ENCODE results near the gene TMEM51.

The TMEM51 gene

DNA sequence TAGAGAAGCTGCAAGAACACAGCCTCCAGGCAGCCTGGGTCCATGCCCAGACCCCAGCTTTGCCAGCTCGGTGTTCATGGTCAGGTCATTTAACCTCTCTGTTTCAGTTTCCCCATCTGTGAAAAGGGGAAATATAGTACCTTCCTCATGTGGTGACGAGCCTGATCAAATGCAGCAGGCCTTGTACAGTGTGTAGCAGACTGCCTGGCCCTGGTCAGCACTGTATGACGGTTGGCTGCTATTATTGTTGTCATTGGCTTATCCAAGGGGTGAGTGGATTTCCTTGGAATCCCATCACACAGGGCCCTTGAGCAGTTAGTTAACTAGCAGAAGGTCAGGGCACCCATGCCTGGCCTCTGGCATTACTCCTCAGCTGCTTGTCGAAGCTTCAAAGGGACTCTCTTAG is 6.6 kb upstream of the TMEM51 start:
- Histone ChIP-seq H3K4me3 (replicated peaks; ENCODE audit: insufficient read depth, low read length) (no peak overlapping the region), H3K27me3 (ENCODE audit: insufficient read depth, poor library complexity, severe bottlenecking) (peaks cover 8% of the 10 kb centered on the region), H3K27ac (replicated peaks) (no peak overlapping the region)
- TF ChIP-seq, protein P1, sequence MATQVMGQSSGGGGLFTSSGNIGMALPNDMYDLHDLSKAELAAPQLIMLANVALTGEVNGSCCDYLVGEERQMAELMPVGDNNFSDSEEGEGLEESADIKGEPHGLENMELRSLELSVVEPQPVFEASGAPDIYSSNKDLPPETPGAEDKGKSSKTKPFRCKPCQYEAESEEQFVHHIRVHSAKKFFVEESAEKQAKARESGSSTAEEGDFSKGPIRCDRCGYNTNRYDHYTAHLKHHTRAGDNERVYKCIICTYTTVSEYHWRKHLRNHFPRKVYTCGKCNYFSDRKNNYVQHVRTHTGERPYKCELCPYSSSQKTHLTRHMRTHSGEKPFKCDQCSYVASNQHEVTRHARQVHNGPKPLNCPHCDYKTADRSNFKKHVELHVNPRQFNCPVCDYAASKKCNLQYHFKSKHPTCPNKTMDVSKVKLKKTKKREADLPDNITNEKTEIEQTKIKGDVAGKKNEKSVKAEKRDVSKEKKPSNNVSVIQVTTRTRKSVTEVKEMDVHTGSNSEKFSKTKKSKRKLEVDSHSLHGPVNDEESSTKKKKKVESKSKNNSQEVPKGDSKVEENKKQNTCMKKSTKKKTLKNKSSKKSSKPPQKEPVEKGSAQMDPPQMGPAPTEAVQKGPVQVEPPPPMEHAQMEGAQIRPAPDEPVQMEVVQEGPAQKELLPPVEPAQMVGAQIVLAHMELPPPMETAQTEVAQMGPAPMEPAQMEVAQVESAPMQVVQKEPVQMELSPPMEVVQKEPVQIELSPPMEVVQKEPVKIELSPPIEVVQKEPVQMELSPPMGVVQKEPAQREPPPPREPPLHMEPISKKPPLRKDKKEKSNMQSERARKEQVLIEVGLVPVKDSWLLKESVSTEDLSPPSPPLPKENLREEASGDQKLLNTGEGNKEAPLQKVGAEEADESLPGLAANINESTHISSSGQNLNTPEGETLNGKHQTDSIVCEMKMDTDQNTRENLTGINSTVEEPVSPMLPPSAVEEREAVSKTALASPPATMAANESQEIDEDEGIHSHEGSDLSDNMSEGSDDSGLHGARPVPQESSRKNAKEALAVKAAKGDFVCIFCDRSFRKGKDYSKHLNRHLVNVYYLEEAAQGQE (IDR thresholded peaks at IDR 0.05; ENCODE audit: insufficient replicate concordance, low read depth) = no peak
- no peak for TF ChIP-seq GABPA (IDR thresholded peaks at IDR 0.05; ENCODE audit: low read depth)
- TF ChIP-seq, protein P2, sequence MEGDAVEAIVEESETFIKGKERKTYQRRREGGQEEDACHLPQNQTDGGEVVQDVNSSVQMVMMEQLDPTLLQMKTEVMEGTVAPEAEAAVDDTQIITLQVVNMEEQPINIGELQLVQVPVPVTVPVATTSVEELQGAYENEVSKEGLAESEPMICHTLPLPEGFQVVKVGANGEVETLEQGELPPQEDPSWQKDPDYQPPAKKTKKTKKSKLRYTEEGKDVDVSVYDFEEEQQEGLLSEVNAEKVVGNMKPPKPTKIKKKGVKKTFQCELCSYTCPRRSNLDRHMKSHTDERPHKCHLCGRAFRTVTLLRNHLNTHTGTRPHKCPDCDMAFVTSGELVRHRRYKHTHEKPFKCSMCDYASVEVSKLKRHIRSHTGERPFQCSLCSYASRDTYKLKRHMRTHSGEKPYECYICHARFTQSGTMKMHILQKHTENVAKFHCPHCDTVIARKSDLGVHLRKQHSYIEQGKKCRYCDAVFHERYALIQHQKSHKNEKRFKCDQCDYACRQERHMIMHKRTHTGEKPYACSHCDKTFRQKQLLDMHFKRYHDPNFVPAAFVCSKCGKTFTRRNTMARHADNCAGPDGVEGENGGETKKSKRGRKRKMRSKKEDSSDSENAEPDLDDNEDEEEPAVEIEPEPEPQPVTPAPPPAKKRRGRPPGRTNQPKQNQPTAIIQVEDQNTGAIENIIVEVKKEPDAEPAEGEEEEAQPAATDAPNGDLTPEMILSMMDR (IDR thresholded peaks at IDR 0.05; ENCODE audit: insufficient read depth, low read length) = no peak
- TF ChIP-seq SPI1 (IDR thresholded peaks at IDR 0.05; ENCODE audit: borderline replicate concordance, low read depth) = no peak
- TF ChIP-seq POLR2AphosphoS5 (IDR thresholded peaks at IDR 0.05; ENCODE audit: low read depth) = no peak
- DNase-seq (ENCODE audit: low read depth in 1 of 2, low spot score in 1 of 2) = no peak

GRCh38 chr1:15148004-15148403 is 5.5 kb upstream of the TMEM51 start:
- TF ChIP-seq, protein P2 (IDR thresholded peaks at IDR 0.05; ENCODE audit: insufficient read depth, low read length) = no peak
- TF ChIP-seq SPI1 (IDR thresholded peaks at IDR 0.05; ENCODE audit: borderline replicate concordance, low read depth) (no peak), GABPA (IDR thresholded peaks at IDR 0.05; ENCODE audit: low read depth) (no peak), POLR2AphosphoS5 (IDR thresholded peaks at IDR 0.05; ENCODE audit: low read depth) (no peak)
- TF ChIP-seq, protein P1 (IDR thresholded peaks at IDR 0.05; ENCODE audit: insufficient replicate concordance, low read depth) = no peak
- no peak for DNase-seq (ENCODE audit: low read depth in 1 of 2, low spot score in 1 of 2)
- H3K27me3 ChIP-seq (ENCODE audit: insufficient read depth, poor library complexity, severe bottlenecking) = peaks cover 17% of the 10 kb centered on the region
- no peak overlapping the region for H3K4me3 ChIP-seq (replicated peaks; ENCODE audit: insufficient read depth, low read length)
- no peak overlapping the region for H3K27ac ChIP-seq (replicated peaks)

GRCh38 chr1:15148475-15148874 is 5.1 kb upstream of the TMEM51 start:
- peaks cover 21% of the 10 kb centered on the region for H3K27me3 ChIP-seq (ENCODE audit: insufficient read depth, poor library complexity, severe bottlenecking)
- H3K27ac ChIP-seq (replicated peaks) = no peak overlapping the region
- TF ChIP-seq POLR2AphosphoS5 (IDR thresholded peaks at IDR 0.05; ENCODE audit: low read depth) (no peak), GABPA (IDR thresholded peaks at IDR 0.05; ENCODE audit: low read depth) (no peak), SPI1 (IDR thresholded peaks at IDR 0.05; ENCODE audit: borderline replicate concordance, low read depth) (no peak)
- TF ChIP-seq, protein P2 (IDR thresholded peaks at IDR 0.05; ENCODE audit: insufficient read depth, low read length) = no peak
- TF ChIP-seq, protein P1 (IDR thresholded peaks at IDR 0.05; ENCODE audit: insufficient replicate concordance, low read depth) = no peak
- no peak for DNase-seq (ENCODE audit: low read depth in 1 of 2, low spot score in 1 of 2)
- H3K4me3 ChIP-seq (replicated peaks; ENCODE audit: insufficient read depth, low read length) = no peak overlapping the region
